Measurements from ENCODE around the gene LEF1. TPM values are rescaled to one million over a fixed set of nuclear protein-coding genes. Genes with fewer than 3 reads are reported as not detected.

The LEF1 gene
- total and polyA plus RNA-seq, 2 experiments from 2014 or later, result 0.50 to 0.73 TPM

DNA sequence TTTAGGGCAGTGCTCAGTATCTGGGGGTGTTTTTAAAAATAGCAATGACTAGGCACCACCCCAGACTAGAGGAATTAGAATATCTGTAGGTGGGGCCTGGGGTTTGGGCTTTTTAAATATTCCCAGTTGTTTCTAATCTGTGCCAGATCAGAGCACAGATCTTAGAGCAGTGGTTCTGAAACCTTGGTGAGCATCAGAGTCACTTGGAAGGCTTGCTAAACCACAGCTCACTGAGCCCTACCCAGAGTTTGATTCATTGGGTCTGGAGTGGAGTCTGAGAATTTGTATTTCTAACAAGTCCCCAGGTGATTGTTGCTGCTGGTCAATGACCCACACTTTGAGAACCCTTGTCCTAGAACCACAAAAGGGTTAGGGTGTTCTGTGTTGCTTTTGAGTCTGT is 162.4 kb downstream of the LEF1 start:
- peaks cover 4% of the 10 kb centered on the region; the same call in 1 of the 2 replicates for H3K4me1 ChIP-seq (ENCODE audit: insufficient read depth)
- no peak overlapping the region for H2AFZ ChIP-seq
- Mint-ChIP-seq H3K27ac (no peak overlapping the region), H3K4me3 (no peak overlapping the region), H3K36me3 (ENCODE audit: low read depth) (peaks cover 57% of the 10 kb centered on the region), H3K4me1 (peaks cover 14% of the 10 kb centered on the region), H3K27me3 (ENCODE audit: insufficient read depth, low read depth, poor library complexity) (peaks cover 2% of the 10 kb centered on the region), H3K9me3 (peaks cover 4% of the 10 kb centered on the region)
- ATAC-seq (no peak), DNase-seq (ENCODE audit: low spot score) (no peak)
- H3K27me3 ChIP-seq (ENCODE audit: insufficient read depth), result no peaks in the 10 kb centered on the region
- H3K36me3 ChIP-seq (ENCODE audit: insufficient read depth), result peaks cover 15% of the 10 kb centered on the region
- no peaks in the 10 kb centered on the region for H3F3A ChIP-seq (replicated peaks; ENCODE audit: low read depth)
- peaks cover 6% of the 10 kb centered on the region; the same call in 1 of the 2 replicates for H3K9me2 ChIP-seq (ENCODE audit: insufficient read depth)
- peaks cover 27% of the 10 kb centered on the region for H3K79me2 ChIP-seq (replicated peaks; ENCODE audit: insufficient read depth)
- no peaks in the 10 kb centered on the region; the same call in 1 of the 2 replicates for H4K20me1 ChIP-seq (replicated peaks; ENCODE audit: insufficient read depth)
- H3K27ac ChIP-seq (ENCODE audit: low read depth), result no peak overlapping the region
- H3K4me3 ChIP-seq, result no peak overlapping the region
- no peak overlapping the region for H3K4me2 ChIP-seq
- TF ChIP-seq EZH2phosphoT487 (IDR thresholded peaks at IDR 0.05; ENCODE audit: unreplicated experiment), result no peak

DNA sequence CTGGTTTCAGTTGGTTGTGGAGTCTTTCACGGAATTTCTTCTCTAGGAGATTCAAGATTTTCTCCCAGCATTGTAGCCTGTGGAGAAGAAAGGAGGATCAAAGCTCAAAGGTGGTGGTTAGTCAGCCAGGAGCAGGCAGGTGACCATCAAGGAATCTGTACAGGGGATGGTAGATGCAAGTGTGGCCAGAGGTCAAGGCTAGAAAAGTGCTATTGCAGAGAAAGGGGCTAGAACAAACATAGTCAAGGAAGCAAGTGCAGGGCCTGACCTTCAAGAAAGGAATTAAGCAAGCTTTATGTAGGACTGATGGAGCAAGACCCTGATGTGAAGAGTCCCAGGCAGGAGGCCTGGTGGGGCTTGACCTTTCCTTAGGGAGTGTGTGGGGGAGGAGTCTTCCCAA is 162.9 kb downstream of the LEF1 start:
- Mint-ChIP-seq H3K36me3 (ENCODE audit: low read depth) (peaks cover 57% of the 10 kb centered on the region), H3K9me3 (peaks cover 8% of the 10 kb centered on the region), H3K27ac (no peak overlapping the region), H3K4me3 (no peak overlapping the region), H3K4me1 (peaks cover 14% of the 10 kb centered on the region), H3K27me3 (ENCODE audit: insufficient read depth, low read depth, poor library complexity) (peaks cover 2% of the 10 kb centered on the region)
- no peaks in the 10 kb centered on the region for H3K27me3 ChIP-seq (ENCODE audit: insufficient read depth)
- ATAC-seq (no peak), DNase-seq (ENCODE audit: low spot score) (no peak)
- no peak overlapping the region for H2AFZ ChIP-seq
- no peak overlapping the region for H3K4me2 ChIP-seq
- H3K27ac ChIP-seq (ENCODE audit: low read depth), result no peak overlapping the region
- no peaks in the 10 kb centered on the region; the same call in 1 of the 2 replicates for H4K20me1 ChIP-seq (replicated peaks; ENCODE audit: insufficient read depth)
- no peak overlapping the region for H3K4me3 ChIP-seq
- H3K4me1 ChIP-seq (ENCODE audit: insufficient read depth), result peaks cover 4% of the 10 kb centered on the region; the same call in 1 of the 2 replicates
- TF ChIP-seq, protein P1, sequence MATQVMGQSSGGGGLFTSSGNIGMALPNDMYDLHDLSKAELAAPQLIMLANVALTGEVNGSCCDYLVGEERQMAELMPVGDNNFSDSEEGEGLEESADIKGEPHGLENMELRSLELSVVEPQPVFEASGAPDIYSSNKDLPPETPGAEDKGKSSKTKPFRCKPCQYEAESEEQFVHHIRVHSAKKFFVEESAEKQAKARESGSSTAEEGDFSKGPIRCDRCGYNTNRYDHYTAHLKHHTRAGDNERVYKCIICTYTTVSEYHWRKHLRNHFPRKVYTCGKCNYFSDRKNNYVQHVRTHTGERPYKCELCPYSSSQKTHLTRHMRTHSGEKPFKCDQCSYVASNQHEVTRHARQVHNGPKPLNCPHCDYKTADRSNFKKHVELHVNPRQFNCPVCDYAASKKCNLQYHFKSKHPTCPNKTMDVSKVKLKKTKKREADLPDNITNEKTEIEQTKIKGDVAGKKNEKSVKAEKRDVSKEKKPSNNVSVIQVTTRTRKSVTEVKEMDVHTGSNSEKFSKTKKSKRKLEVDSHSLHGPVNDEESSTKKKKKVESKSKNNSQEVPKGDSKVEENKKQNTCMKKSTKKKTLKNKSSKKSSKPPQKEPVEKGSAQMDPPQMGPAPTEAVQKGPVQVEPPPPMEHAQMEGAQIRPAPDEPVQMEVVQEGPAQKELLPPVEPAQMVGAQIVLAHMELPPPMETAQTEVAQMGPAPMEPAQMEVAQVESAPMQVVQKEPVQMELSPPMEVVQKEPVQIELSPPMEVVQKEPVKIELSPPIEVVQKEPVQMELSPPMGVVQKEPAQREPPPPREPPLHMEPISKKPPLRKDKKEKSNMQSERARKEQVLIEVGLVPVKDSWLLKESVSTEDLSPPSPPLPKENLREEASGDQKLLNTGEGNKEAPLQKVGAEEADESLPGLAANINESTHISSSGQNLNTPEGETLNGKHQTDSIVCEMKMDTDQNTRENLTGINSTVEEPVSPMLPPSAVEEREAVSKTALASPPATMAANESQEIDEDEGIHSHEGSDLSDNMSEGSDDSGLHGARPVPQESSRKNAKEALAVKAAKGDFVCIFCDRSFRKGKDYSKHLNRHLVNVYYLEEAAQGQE (IDR thresholded peaks at IDR 0.05; ENCODE audit: unreplicated experiment), result no peak
- no peak for TF ChIP-seq EZH2phosphoT487 (IDR thresholded peaks at IDR 0.05; ENCODE audit: unreplicated experiment)
- TF ChIP-seq POLR2AphosphoS5 (IDR thresholded peaks at IDR 0.05; ENCODE audit: low read depth), result no peak
- no peak for TF ChIP-seq NANOG (IDR thresholded peaks at IDR 0.05; ENCODE audit: borderline replicate concordance)
- TF ChIP-seq CREB1 (CRISPR knock-in tag; IDR thresholded peaks at IDR 0.05; ENCODE audit: low read depth), result no peak
- no peak for TF ChIP-seq JUNB (IDR thresholded peaks at IDR 0.05; ENCODE audit: unreplicated experiment)
- TF ChIP-seq STAT1 (IDR thresholded peaks at IDR 0.05; ENCODE audit: unreplicated experiment), result no peak
- no peak for TF ChIP-seq ZNF331 (CRISPR knock-in tag; IDR thresholded peaks at IDR 0.05; ENCODE audit: low read depth)
- peaks cover 9% of the 10 kb centered on the region; the same call in 1 of the 2 replicates for H3K36me3 ChIP-seq (ENCODE audit: insufficient read depth)
- H3K79me2 ChIP-seq (replicated peaks; ENCODE audit: insufficient read depth), result peaks cover 27% of the 10 kb centered on the region
- H3K9me2 ChIP-seq (ENCODE audit: insufficient read depth), result peaks cover 6% of the 10 kb centered on the region; the same call in 1 of the 2 replicates
- H3F3A ChIP-seq (replicated peaks; ENCODE audit: low read depth), result no peaks in the 10 kb centered on the region

All from GM23338 (cell line).